Cardiac fibroblast (primary cell): ENCODE measurements around the gene GARIN5A.
A peak's percentile ranks its signal among the peaks of the same experiment; 100 is the strongest.
"Not testable (repeated sequence)": the region's sequence is repeated elsewhere in the genome, so short reads cannot be mapped to it uniquely, and the experiment has no call there.

Experiments used
- DNase-seq, 2 donors: peaks; one replicate each; pipeline versions ENCODE4 v3.0.0 to v3.0.0-alpha.2; 2010; ENCODE audit warnings: low read depth in 2 of 2
- H3K4me3 ChIP-seq, 2 donors: replicated peaks in 1 of 2; 1 replicate in 1 of 2; 2 replicates in 1 of 2; pipeline ENCODE4 v1.5.1; 2011; ENCODE audit warnings: low read depth in 2 of 2, low read length in 2 of 2, mild to moderate bottlenecking in 2 of 2, moderate library complexity in 1 of 2
- CTCF ChIP-seq: IDR thresholded peaks from one replicate; pipeline ENCODE4 v1.5.1; 2011; ENCODE audit warnings: low read depth, mild to moderate bottlenecking, low read length, inconsistent platforms

GARIN5A gene

GRCh38 chr19:50479761-50480251 is 3.2 kb upstream of the GARIN5A start:
- H3K4me3 ChIP-seq, result no peak overlapping the region
- no peak for DNase-seq
- TF ChIP-seq CTCF, result no peak

GRCh38 chr19:50478901-50479715 is 2.5 kb upstream of the GARIN5A start:
- peak; percentile 60 to 61 for DNase-seq
- no peak overlapping the region for H3K4me3 ChIP-seq
- TF ChIP-seq CTCF, result peak; percentile 83

- no peak for DNase-seq
- TF ChIP-seq CTCF, result no peak
- H3K4me3 ChIP-seq, result no peak overlapping the region
Observed at GRCh38 chr19:50477751-50478515, 1.3 kb upstream of the GARIN5A start.

- no peak for TF ChIP-seq CTCF
- peak overlapping the region; percentile 90 to 92 for H3K4me3 ChIP-seq
- no peak for DNase-seq
Observed at GRCh38 chr19:50476907-50477238, 225 bp upstream of the GARIN5A start.

- no peak for DNase-seq
- TF ChIP-seq CTCF, result no peak
- H3K4me3 ChIP-seq, result no peak overlapping the region
Observed at GRCh38 chr19:50475736-50476223, 868 bp downstream of the GARIN5A start.

- TF ChIP-seq CTCF, result no peak
- DNase-seq, result no peak
- no peak overlapping the region for H3K4me3 ChIP-seq
Observed at GRCh38 chr19:50475101-50475568, 1.5 kb downstream of the GARIN5A start.

GRCh38 chr19:50473336-50473735 is 3.3 kb downstream of the GARIN5A start:
- not testable (repeated sequence) for DNase-seq, H3K4me3 ChIP-seq
